NCI-H524 treated with DMSO at 0.1 percent for 48 hours (cell line): Measurements from ENCODE around the gene SLC25A13.
A peak's percentile ranks its signal among the peaks of the same experiment; 100 is the strongest.

Source experiments
- DNase-seq: peaks from one replicate; lab custom pipeline; 2025; lab: John Stamatoyannopoulos, UW

Gene SLC25A13

GRCh38 chr7:96093435-96093834, 228.5 kb downstream of the SLC25A13 start:
- no peak for DNase-seq

GRCh38 chr7:96090756-96091155, 231.1 kb downstream of the SLC25A13 start:
- DNase-seq, result no peak

DNA sequence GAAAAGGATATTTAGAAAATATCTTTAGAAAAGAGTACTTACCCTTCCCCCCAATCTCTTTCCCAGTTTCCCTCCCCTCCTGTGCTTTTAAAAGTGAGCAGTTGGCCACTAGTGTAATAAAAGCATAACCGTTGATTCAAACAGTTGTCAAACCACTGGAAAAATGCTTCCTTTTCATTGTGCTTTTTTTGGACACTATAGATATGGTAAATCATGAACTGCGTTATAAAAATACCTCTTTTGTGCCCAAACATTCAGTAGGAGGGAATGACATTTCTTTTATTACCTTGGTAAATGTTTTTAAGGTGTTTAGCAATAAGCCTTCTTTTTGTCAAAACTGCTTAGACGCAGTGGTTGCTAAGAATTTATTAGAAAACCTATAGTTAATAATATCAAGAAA, 232.4 kb downstream of the SLC25A13 start:
- no peak for DNase-seq

DNA sequence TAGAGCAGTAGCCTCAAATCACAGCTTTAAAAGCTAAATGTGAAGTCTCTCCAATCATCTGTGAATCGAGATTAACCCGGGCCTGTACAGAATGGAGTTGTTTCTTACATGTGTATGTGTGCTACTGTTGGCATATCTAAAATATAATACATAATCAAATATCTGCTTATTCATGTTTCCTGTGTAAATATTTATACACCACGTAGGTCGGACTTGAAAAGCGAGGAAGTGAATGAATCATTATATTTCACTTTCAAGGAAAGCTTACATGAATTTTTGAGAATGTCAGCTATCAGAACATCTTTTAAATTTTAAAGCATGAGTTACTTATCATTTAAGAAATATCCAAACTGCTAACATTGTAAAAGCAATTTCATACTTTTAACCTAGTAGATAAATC, 233.3 kb downstream of the SLC25A13 start:
- no peak for DNase-seq

- DNase-seq, result no peak
These were observed 235.9 kb downstream of the SLC25A13 start for GRCh38 chr7:96085953-96086352.

DNA sequence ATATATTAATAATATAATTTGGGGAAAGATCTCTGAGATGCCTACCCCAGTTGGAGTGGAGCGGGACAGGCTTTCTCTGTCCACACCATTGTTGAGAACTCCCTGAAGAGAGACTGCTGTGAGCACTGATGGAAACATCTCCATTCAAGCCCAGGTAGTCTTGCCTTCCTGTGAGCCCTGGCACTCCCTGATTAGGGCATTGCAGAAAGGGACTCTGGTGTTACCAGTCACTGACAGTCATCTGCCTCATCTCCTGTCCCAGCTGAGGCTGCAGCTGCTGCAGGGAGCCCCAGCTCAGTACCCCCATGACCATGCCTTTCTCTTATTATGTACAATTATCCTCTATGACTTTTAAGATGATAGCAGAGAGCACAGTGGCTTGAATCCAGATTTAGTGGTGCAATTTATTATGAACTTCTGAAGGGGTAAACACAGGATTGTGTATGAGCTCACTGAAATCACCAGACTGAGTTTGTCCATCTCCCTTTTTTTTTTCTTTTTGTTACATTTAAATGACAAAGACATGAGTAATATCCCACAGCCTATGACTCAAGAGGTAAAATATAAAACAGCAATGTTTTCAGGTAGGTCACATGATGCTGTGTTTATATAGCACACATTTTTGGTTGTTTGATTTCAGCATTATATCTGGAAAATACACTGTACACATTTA, 236.9 kb downstream of the SLC25A13 start:
- no peak for DNase-seq

DNA sequence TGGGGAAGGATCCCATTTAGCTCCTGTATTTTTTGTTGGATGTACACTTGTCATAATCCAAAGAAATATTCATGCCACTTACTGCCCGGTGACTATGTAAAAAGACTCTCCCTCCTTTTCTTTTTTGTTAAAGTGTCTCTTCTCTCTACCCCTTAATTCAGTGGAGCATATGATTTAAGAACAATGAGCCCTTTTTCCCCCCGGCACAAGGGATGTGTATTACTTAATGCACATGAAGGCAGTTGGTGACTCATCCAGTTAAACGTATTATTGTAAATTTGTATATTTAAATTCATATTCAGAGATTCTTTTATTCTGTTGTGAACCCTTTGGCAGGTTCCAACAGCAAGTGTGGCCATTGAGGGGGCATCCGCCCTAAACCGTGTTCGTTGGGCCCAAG, 241.9 kb downstream of the SLC25A13 start:
- no peak for DNase-seq

DNA sequence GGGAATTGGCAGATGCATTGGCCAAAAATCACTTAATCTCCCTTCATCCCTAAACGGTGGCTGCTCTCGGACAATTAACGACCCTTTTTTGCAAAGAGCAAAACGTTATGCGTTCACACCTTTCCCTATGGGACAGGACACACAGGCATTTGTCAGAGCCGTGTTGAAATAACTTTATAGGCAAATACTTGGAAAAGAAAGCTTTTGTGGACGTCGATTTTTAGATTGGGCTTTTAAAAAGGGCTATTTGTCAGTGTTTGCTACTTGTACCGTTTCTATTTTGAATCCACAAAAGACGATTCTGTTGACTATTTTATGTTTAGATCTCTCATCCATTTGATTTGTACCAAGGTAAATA, 245.6 kb downstream of the SLC25A13 start:
- peak; percentile 6 for DNase-seq

- peak; percentile 49 for DNase-seq
These were observed 246.2 kb downstream of the SLC25A13 start for GRCh38 chr7:96075510-96076349.

DNA sequence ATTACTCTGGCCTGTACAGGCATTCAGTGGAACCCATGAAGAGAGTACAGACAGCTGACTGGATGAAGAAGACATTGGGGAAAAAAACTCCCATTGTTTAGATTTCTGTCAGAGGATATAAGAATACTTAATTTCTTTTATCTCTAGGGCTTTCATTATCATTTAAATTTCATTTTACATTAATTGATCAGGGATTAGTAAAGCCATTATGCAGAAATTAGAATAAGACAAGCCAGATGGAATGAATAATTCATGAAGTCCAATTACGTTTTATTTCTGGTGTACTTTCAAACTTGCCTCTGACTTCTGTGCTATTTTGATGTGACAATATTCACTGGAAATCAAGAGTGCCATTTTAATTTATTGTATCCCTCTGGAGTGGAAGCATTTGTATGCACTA, 247.0 kb downstream of the SLC25A13 start:
- DNase-seq, result no peak
